B cell (primary cell): ENCODE data around the gene QSER1. TPM values are rescaled to one million over a fixed set of nuclear protein-coding genes. Genes with fewer than 3 reads are reported as not detected.

Experiments
- ATAC-seq: fragments of 200-7000 bp; cut with Tn5 transposase; one replicate; pipeline ENCODE4 v1.10.0; 2021; ENCODE audit warnings: low read depth, mild to moderate bottlenecking, moderate number of reproducible peaks, moderate library complexity
- CTCF ChIA-PET: fragments of 350-600 bp; sonication (Branson Sonifier 250); formaldehyde crosslinking; loops from one replicate; lab custom pipeline; 2021; ENCODE audit warnings: antibody characterized with exemption, inconsistent platforms; lab: Charles Lee
- POLR2A ChIA-PET: fragments of 350-600 bp; sonication (Branson Sonifier 250); formaldehyde crosslinking; loops from one replicate; lab custom pipeline; 2021; ENCODE audit warnings: antibody characterized with exemption; lab: Charles Lee
- DNase-seq: peaks from one replicate; pipeline ENCODE4 v3.0.0; 2013
- H2AFZ ChIP-seq: 2 replicates; pipeline ENCODE4 v1.6.1; 2012; ENCODE audit warnings: mild to moderate bottlenecking, low read depth, low read length; ENCODE audit not compliant: insufficient read depth, poor library complexity, severe bottlenecking
- H3K27ac ChIP-seq, 2 donors: 1 replicate in 1 of 2; 2 replicates in 1 of 2; pipeline ENCODE4 v1.5.1; 2012 to 2013; ENCODE audit warnings: low read length in 2 of 2, mild to moderate bottlenecking in 2 of 2, moderate library complexity in 1 of 2
- H3K27me3 ChIP-seq, 4 experiments: fragments of 200-600 bp in 1 of 4; sonication (generic) in 1 of 4; replicated peaks in 1 of 4; 1 replicate in 2 of 4; 2 replicates in 2 of 4; pipeline versions ENCODE4 v1.6.1 to v1.7.0; 2013 to 2016; ENCODE audit warnings: low read length in 3 of 4, mild to moderate bottlenecking in 2 of 4, mixed read lengths in 1 of 4, moderate library complexity in 1 of 4; ENCODE audit not compliant: insufficient read depth in 4 of 4, control insufficient read depth in 3 of 4; ENCODE audit errors: control extremely low read depth in 1 of 4
- H3K36me3 ChIP-seq, 2 experiments: replicated peaks in 1 of 2; 1 replicate in 1 of 2; 2 replicates in 1 of 2; pipeline versions ENCODE4 v1.6.1 to v1.7.1; 2013; ENCODE audit warnings: low read length in 1 of 2; ENCODE audit not compliant: insufficient read depth in 2 of 2, control insufficient read depth in 1 of 2; ENCODE audit errors: control extremely low read depth in 1 of 2, extremely low read depth in 1 of 2
- H3K4me1 ChIP-seq, 2 donors: fragments of 200-600 bp in 1 of 2; sonication (generic) in 1 of 2; 1 replicate in 1 of 2; 2 replicates in 1 of 2; pipeline versions ENCODE4 v1.5.1 to v1.6.1; 2013 to 2017; ENCODE audit warnings: low read length in 2 of 2; ENCODE audit not compliant: control insufficient read depth in 2 of 2, insufficient read depth in 2 of 2
- H3K4me2 ChIP-seq: replicated peaks from 2 replicates; pipeline ENCODE3; 2012; ENCODE audit warnings: mild to moderate bottlenecking, low read depth, low read length; ENCODE audit not compliant: poor library complexity, severe bottlenecking
- H3K4me3 ChIP-seq, 5 experiments: fragments of 200-600 bp in 1 of 5; sonication (generic) in 1 of 5; 1 replicate in 3 of 5; 2 replicates in 2 of 5; pipeline versions ENCODE4 v1.5.1 to v1.7.0; 2011 to 2016; ENCODE audit warnings: low read length in 4 of 5, mild to moderate bottlenecking in 4 of 5, low read depth in 2 of 5, control low read depth in 1 of 5, moderate library complexity in 1 of 5; ENCODE audit not compliant: insufficient read depth in 1 of 5; ENCODE audit errors: control extremely low read depth in 1 of 5, extremely low read depth in 1 of 5
- H3K79me2 ChIP-seq: fragments of 200-600 bp; sonication (generic); one replicate; pipeline ENCODE4 v1.6.0; 2016; ENCODE audit warnings: low read length; ENCODE audit not compliant: control insufficient read depth, insufficient read depth
- H3K9ac ChIP-seq: fragments of 200-600 bp; sonication (generic); 2 replicates; pipeline ENCODE4 v1.6.1; 2017; ENCODE audit warnings: mild to moderate bottlenecking, low read length, moderate library complexity
- H3K9me3 ChIP-seq, 3 donors: one replicate each; pipeline versions ENCODE4 v1.6.1 to v1.7.1; 2013; ENCODE audit warnings: low read length in 2 of 3; ENCODE audit not compliant: control insufficient read depth in 2 of 3, insufficient read depth in 1 of 3; ENCODE audit errors: control extremely low read depth in 1 of 3
- H4K20me1 ChIP-seq: 2 replicates; pipeline ENCODE4 v1.6.0; 2012; ENCODE audit warnings: mild to moderate bottlenecking, low read length; ENCODE audit not compliant: insufficient read depth, control insufficient read depth, poor library complexity, severe bottlenecking
- H3K27ac Mint-ChIP-seq: one replicate; pipeline ENCODE4 v1.8.0; 2021; ENCODE audit warnings: mixed read lengths
- H3K27me3 Mint-ChIP-seq: one replicate; pipeline ENCODE4 v1.8.0; 2021; ENCODE audit warnings: mixed read lengths
- H3K4me1 Mint-ChIP-seq: one replicate; pipeline ENCODE4 v1.8.0; 2021; ENCODE audit warnings: mixed read lengths
- H3K4me3 Mint-ChIP-seq: one replicate; pipeline ENCODE4 v1.8.0; 2021; ENCODE audit warnings: mixed read lengths
- H3K9me3 Mint-ChIP-seq: one replicate; pipeline ENCODE4 v1.8.0; 2022; ENCODE audit warnings: mixed read lengths; ENCODE audit not compliant: insufficient read depth
- EZH2 ChIP-seq: IDR thresholded peaks from 2 replicates; pipeline ENCODE4 v1.6.1; 2012; ENCODE audit warnings: borderline replicate concordance, low read depth, mild to moderate bottlenecking, moderate library complexity, low read length; ENCODE audit not compliant: insufficient read depth, poor library complexity, severe bottlenecking
- WGBS: methylation state at CpG from one replicate; pipeline ENCODE4 v1.1.5; 2013; ENCODE audit warnings: missing lambda C conversion rate; ENCODE audit not compliant: insufficient coverage; 5-methylcytosine and 5-hydroxymethylcytosine counted together
- intact Hi-C: fragments of 100-400 bp; cut with micrococcal nuclease; formaldehyde crosslinking; loops from one replicate; pipeline ENCODE4 v1.10.0; 2022
- polyA plus RNA-seq: library from polyadenylated mRNA; depleted of rRNA; stranded (reverse); fragments of >200 nt; gene quantifications from 2 replicates; pipeline ENCODE4 v1.2.3, GENCODE V29; 2012
- total RNA-seq, 2 donors: library from RNA; stranded (reverse); fragments of 120-200 nt in 1 of 2; gene quantifications; 1 replicate in 1 of 2; 2 replicates in 1 of 2; pipeline versions ENCODE4 v1.2.3 to v1.2.4, GENCODE V29; 2013 to 2022
- TF ChIP-seq, protein P1 (sequence below): fragments of 200-600 bp; IDR thresholded peaks from one replicate; pipeline ENCODE4 v1.8.0; 2022; ENCODE audit warnings: antibody characterized with exemption, mild to moderate bottlenecking

Gene QSER1
- total and polyA plus RNA-seq, 2 donors (not counting 1 experiment from before 2014, with no cell fraction given) = 2.5 to 23.1 TPM

DNA sequence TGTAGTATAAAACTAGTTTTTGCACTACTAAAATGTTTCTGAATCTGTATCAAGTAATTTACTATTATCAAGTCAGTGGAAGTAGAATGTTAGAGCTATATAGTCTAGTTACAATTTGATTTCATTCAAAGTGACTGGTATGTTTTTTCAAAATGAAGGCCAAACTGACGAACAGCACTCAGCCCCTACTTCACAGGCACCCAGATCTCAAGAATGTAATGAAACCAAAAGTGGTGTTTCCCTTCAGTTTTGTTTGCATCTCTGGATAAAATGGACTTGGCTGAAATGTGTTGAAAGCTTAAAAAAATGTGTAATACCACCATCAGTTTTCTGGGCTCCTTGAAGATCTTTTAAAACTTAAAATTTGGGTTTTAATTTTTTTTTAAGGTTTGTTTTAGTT, 46.4 kb downstream of the QSER1 start:
- no peaks in the 10 kb centered on the region for H3K4me1 ChIP-seq
- no peak overlapping the region for H3K27ac Mint-ChIP-seq
- H2AFZ ChIP-seq = no peak overlapping the region
- H3K9me3 ChIP-seq = no peaks in the 10 kb centered on the region
- no peaks in the 10 kb centered on the region for H3K9me3 Mint-ChIP-seq
- H3K4me2 ChIP-seq = no peak overlapping the region
- ATAC-seq (no peak), DNase-seq (no peak)
- H3K79me2 ChIP-seq = no peaks in the 10 kb centered on the region
- TF ChIP-seq, protein P1, sequence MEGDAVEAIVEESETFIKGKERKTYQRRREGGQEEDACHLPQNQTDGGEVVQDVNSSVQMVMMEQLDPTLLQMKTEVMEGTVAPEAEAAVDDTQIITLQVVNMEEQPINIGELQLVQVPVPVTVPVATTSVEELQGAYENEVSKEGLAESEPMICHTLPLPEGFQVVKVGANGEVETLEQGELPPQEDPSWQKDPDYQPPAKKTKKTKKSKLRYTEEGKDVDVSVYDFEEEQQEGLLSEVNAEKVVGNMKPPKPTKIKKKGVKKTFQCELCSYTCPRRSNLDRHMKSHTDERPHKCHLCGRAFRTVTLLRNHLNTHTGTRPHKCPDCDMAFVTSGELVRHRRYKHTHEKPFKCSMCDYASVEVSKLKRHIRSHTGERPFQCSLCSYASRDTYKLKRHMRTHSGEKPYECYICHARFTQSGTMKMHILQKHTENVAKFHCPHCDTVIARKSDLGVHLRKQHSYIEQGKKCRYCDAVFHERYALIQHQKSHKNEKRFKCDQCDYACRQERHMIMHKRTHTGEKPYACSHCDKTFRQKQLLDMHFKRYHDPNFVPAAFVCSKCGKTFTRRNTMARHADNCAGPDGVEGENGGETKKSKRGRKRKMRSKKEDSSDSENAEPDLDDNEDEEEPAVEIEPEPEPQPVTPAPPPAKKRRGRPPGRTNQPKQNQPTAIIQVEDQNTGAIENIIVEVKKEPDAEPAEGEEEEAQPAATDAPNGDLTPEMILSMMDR = no peak
- no peak for TF ChIP-seq EZH2
- CTCF ChIA-PET = interaction anchor here (0.6 kb wide), 1 partner anchor 242 kb away, joined by 3 read pairs; no protein-coding TSS in a partner anchor
- H3K27ac ChIP-seq = no peak overlapping the region
- no peaks in the 10 kb centered on the region for H4K20me1 ChIP-seq
- H3K4me3 ChIP-seq = no peak overlapping the region
- no peaks in the 10 kb centered on the region for H3K27me3 ChIP-seq
- WGBS = no CpG with 5 or more reads among the region's 1 CpG
- H3K4me3 Mint-ChIP-seq = no peak overlapping the region
- peaks cover 8 to 13% of the 10 kb centered on the region in 2 experiments for H3K36me3 ChIP-seq
- H3K4me1 Mint-ChIP-seq = peaks cover 19% of the 10 kb centered on the region
- no peaks in the 10 kb centered on the region for H3K27me3 Mint-ChIP-seq
- POLR2A ChIA-PET = no interaction called here
- H3K9ac ChIP-seq = no peak overlapping the region
- intact Hi-C loops = no loop called here

DNA sequence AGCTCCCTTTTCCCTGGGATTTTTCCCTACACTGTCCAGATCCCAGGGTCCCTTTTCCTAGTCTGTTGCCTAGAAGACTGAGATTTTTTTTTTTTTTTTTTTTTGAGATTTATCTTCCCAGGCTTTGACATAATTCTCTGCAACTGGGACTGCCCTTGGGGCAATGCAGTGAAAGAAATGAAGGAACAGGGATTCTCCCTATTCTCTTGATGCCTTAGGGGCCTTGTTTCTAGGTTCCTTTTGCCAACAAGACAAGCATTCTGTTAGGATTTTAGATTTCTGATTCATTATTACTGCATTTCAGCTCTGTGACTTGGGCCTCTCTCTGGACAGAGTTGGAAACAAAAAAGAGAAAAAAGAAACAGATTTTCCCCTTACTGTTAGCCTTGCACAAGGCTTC, 47.3 kb downstream of the QSER1 start:
- Histone ChIP-seq H3K36me3 (peaks cover 6 to 8% of the 10 kb centered on the region in 2 experiments), H3K27ac (no peak overlapping the region), H3K9me3 (no peaks in the 10 kb centered on the region), H2AFZ (no peak overlapping the region), H3K4me3 (no peak overlapping the region), H3K4me2 (no peak overlapping the region), H4K20me1 (no peaks in the 10 kb centered on the region), H3K79me2 (no peaks in the 10 kb centered on the region), H3K4me1 (no peaks in the 10 kb centered on the region), H3K9ac (no peak overlapping the region), H3K27me3 (no peaks in the 10 kb centered on the region)
- no peak overlapping the region for H3K4me3 Mint-ChIP-seq
- DNase-seq = no peak
- ChIA-PET CTCF (interaction anchor here (0.7 kb wide), 1 partner anchor 202 kb away, joined by 4 read pairs; no protein-coding TSS in a partner anchor), POLR2A (no interaction called here)
- no peak for ATAC-seq
- H3K9me3 Mint-ChIP-seq = no peaks in the 10 kb centered on the region
- intact Hi-C loops = no loop called here
- peaks cover 19% of the 10 kb centered on the region for H3K4me1 Mint-ChIP-seq
- TF ChIP-seq EZH2 = no peak
- TF ChIP-seq, protein P1 = no peak
- no peak overlapping the region for H3K27ac Mint-ChIP-seq
- no peaks in the 10 kb centered on the region for H3K27me3 Mint-ChIP-seq
